GM12872 (cell line): Measurements from ENCODE around the gene LBHD1.

Source experiments
- TF ChIP-seq, protein P1 (sequence below): IDR thresholded peaks from 3 replicates; pipeline ENCODE4 v1.5.1; 2011; ENCODE audit warnings: low read depth, mild to moderate bottlenecking, low read length, moderate library complexity; ENCODE audit not compliant: insufficient read depth

LBHD1 gene

DNA sequence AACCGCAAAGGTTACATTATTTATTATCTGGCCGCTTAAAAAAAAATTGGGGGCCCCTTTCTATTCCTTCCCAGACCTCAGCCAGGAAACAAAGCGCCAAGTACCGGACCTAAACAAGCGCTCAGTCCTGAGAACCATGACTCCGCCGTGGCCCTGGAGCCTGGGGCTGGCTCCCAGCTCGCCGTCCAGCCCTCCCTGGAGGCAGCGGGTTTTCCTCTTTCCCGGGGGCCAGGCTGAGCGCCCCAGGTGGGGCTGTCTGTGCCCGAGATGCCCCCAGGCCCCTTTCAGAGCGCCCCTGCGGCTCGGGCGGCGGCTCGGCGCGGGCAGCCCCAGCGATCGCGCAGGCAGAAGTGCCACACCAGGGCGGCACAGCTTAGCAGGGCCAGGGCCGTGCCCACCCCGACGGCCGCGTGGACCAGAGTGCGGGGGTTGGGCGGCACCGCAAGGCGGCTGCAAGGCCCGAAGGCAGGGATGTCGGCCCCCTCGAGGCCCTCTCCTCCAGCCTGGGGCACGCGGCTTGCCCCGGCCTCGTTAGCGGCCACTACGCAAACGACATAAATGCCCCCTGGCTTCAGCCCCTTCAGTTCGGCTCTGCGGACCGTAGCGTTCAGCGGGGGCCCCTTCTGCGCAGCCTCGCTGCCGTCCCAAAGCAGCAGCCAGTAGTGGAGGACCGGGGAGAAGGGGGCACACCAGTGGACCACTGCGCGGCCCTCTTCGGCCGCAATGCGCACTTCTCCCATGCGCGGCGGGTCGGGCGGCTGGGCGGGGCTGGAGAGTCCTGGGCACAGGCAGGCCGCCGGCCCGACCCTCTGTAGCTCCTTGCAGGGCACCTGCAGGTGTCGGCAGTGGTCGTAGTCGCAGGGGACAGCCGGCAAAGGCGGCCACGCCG lies 15.7 kb upstream of the LBHD1 start:
- TF ChIP-seq, protein P1, sequence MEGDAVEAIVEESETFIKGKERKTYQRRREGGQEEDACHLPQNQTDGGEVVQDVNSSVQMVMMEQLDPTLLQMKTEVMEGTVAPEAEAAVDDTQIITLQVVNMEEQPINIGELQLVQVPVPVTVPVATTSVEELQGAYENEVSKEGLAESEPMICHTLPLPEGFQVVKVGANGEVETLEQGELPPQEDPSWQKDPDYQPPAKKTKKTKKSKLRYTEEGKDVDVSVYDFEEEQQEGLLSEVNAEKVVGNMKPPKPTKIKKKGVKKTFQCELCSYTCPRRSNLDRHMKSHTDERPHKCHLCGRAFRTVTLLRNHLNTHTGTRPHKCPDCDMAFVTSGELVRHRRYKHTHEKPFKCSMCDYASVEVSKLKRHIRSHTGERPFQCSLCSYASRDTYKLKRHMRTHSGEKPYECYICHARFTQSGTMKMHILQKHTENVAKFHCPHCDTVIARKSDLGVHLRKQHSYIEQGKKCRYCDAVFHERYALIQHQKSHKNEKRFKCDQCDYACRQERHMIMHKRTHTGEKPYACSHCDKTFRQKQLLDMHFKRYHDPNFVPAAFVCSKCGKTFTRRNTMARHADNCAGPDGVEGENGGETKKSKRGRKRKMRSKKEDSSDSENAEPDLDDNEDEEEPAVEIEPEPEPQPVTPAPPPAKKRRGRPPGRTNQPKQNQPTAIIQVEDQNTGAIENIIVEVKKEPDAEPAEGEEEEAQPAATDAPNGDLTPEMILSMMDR: no peak

- TF ChIP-seq, protein P1: no peak
Measured at GRCh38 chr11:62682518-62682917, 10.5 kb upstream of the LBHD1 start.

GRCh38 chr11:62680825-62681240 lies 8.8 kb upstream of the LBHD1 start:
- TF ChIP-seq, protein P1: peak; percentile 74

GRCh38 chr11:62678770-62679696 lies 7.0 kb upstream of the LBHD1 start, which contains the start of gene UBXN1:
Gene UBXN1, minus strand, starts transcription at chr11:62679073. Its CDS starts 150 bp downstream, at chr11:62678923.
- TF ChIP-seq, protein P1: no peak

DNA sequence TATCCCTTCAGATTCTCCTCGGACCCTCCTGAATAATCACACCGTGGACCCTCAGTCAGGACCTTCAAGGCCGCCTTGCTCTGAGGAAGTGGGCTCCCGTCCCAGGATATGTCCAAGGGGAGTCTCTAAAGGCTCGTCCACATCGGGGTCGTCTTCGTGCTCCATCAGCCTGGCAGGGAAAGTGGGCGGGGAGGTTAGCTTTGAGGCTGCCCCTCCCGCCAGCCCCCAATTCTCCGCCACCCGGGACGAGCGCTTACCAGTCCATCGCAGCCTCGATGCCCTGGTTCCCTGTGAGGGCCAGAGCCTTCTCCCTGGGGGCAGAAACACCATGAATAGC lies 6.3 kb upstream of the LBHD1 start:
- TF ChIP-seq, protein P1: no peak

- TF ChIP-seq, protein P1: no peak
Measured at GRCh38 chr11:62677714-62678113, 5.6 kb upstream of the LBHD1 start.

GRCh38 chr11:62677156-62677555 lies 5.1 kb upstream of the LBHD1 start:
- TF ChIP-seq, protein P1: no peak
